Chondrocyte (in vitro differentiated cells): ENCODE data around the gene ZNF750. TPM values are rescaled to one million over a fixed set of nuclear protein-coding genes. Genes with fewer than 3 reads are reported as not detected.
"Not testable (repeated sequence)": the region's sequence is repeated elsewhere in the genome, so short reads cannot be mapped to it uniquely, and the experiment has no call there.

Source experiments
- DNase-seq: peaks from one replicate; pipeline ENCODE4 v3.0.0; 2021; ENCODE audit warnings: mixed read lengths, low spot score
- H3K27ac Mint-ChIP-seq: one replicate; pipeline ENCODE4 v1.8.0; 2021; ENCODE audit warnings: mild to moderate bottlenecking, moderate library complexity, mixed read lengths; ENCODE audit not compliant: unreplicated experiment
- H3K27me3 Mint-ChIP-seq: 2 replicates; pipeline ENCODE4 v1.8.0; 2021; ENCODE audit warnings: low read depth, mixed read lengths
- H3K36me3 Mint-ChIP-seq: 2 replicates; pipeline ENCODE4 v1.8.0; 2021; ENCODE audit warnings: low read depth, mixed read lengths
- H3K4me1 Mint-ChIP-seq: 2 replicates; pipeline ENCODE4 v1.8.0; 2021; ENCODE audit warnings: low read depth, mild to moderate bottlenecking, mixed read lengths
- H3K4me3 Mint-ChIP-seq: one replicate; pipeline ENCODE4 v1.8.0; 2021; ENCODE audit warnings: mild to moderate bottlenecking, moderate library complexity, mixed read lengths; ENCODE audit not compliant: unreplicated experiment
- H3K9me3 Mint-ChIP-seq: 2 replicates; pipeline ENCODE4 v1.8.0; 2021; ENCODE audit warnings: low read depth, mixed read lengths
- total RNA-seq: library from RNA; stranded (reverse); gene quantifications from 3 replicates; pipeline ENCODE4 v1.2.1, GENCODE V29; 2021
- TF ChIP-seq, protein P1 (sequence below): fragments of 200-600 bp; sonication (generic); IDR thresholded peaks from 2 replicates; pipeline ENCODE4 v1.5.0; 2021; ENCODE audit warnings: antibody characterized with exemption, mild to moderate bottlenecking, moderate library complexity

The ZNF750 gene
- total RNA-seq, 1 donor from 2014 or later = not detected

DNA sequence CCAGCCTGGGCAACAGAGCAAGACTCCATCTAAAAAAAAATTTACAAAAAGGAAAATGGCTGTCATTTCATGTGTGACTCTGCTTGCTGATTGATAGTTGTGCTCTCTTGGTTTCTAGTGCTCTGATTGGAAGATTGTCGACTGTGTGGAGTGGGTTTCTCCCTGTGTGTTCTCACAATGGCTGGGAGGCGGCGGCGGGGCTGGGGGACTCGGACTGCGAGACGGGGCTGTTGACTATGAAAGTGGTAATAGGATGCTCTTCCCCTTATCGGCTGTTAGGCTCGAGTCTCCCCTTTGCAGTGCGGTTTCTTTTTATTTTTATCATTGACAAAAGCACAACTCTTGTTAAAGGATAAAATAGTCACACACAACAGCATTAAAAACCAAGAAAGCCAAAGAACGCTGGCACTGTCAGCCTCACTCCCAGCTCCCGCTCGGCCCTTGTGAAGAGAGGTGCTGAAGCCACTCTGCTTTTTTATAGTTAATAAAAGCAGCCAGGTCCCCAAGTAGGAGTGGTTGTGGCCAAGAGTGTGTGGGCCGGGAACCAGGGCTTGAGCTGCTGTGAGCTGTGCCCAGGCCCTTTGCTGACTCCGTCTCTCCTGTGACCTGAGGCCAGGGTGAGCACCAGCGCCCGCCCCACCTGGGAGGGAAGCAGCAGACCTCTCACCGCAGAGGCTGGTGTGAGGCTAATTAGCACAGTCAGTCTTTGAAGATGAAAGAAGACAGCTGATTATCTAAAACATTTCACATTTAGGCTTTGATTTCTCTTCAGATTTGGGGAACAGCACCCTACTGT, 51.4 kb downstream of the ZNF750 start:
- DNase-seq = no peak
- peaks cover 6% of the 10 kb centered on the region for H3K4me1 Mint-ChIP-seq
- TF ChIP-seq, protein P1, sequence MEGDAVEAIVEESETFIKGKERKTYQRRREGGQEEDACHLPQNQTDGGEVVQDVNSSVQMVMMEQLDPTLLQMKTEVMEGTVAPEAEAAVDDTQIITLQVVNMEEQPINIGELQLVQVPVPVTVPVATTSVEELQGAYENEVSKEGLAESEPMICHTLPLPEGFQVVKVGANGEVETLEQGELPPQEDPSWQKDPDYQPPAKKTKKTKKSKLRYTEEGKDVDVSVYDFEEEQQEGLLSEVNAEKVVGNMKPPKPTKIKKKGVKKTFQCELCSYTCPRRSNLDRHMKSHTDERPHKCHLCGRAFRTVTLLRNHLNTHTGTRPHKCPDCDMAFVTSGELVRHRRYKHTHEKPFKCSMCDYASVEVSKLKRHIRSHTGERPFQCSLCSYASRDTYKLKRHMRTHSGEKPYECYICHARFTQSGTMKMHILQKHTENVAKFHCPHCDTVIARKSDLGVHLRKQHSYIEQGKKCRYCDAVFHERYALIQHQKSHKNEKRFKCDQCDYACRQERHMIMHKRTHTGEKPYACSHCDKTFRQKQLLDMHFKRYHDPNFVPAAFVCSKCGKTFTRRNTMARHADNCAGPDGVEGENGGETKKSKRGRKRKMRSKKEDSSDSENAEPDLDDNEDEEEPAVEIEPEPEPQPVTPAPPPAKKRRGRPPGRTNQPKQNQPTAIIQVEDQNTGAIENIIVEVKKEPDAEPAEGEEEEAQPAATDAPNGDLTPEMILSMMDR = no peak
- H3K9me3 Mint-ChIP-seq = no peaks in the 10 kb centered on the region
- H3K4me3 Mint-ChIP-seq = no peak overlapping the region
- H3K27ac Mint-ChIP-seq = no peak overlapping the region
- peaks cover 2% of the 10 kb centered on the region for H3K36me3 Mint-ChIP-seq
- no peaks in the 10 kb centered on the region for H3K27me3 Mint-ChIP-seq

DNA sequence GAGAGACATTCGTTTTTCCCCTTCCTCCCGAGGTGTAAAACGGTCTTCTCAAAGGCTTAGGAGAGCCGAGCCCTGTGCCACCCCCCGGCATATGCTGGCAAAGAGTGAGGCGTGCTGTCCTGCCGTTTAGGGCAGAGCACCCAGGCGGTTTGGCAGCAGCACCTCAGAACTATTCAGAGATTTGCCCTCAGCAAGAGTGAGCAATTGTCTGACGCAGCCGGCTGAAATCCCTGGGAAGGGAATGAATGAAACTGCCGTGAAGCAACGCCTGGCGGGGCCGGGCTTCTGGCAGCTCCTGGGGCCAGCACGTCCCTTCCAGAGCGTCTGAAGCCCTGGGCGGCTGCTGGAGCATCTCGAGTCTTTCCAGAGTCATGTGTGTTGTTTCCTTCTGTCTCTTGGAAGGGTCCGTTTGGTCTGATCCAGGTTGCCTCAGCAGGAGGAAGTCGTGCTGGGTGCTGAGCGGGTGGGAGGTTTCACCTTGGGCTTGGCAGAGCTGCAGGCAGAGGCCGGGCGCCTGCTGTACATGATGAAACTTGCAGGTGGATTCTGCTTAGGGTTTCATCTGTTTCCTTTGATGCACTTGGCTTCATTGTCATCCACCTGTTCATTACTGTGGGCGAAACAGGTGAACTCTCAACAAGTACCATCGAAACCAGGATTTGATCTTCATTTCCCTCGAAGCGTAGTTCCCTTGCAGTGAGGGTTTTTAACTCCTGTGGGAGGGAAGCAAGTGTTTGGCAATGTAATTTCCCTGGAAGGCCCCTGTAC, 52.6 kb downstream of the ZNF750 start:
- no peaks in the 10 kb centered on the region for H3K9me3 Mint-ChIP-seq
- H3K4me1 Mint-ChIP-seq = peaks cover 6% of the 10 kb centered on the region
- no peak overlapping the region for H3K4me3 Mint-ChIP-seq
- H3K27me3 Mint-ChIP-seq = no peaks in the 10 kb centered on the region
- no peak overlapping the region for H3K27ac Mint-ChIP-seq
- DNase-seq = no peak
- TF ChIP-seq, protein P1 = no peak
- H3K36me3 Mint-ChIP-seq = peaks cover 2% of the 10 kb centered on the region

DNA sequence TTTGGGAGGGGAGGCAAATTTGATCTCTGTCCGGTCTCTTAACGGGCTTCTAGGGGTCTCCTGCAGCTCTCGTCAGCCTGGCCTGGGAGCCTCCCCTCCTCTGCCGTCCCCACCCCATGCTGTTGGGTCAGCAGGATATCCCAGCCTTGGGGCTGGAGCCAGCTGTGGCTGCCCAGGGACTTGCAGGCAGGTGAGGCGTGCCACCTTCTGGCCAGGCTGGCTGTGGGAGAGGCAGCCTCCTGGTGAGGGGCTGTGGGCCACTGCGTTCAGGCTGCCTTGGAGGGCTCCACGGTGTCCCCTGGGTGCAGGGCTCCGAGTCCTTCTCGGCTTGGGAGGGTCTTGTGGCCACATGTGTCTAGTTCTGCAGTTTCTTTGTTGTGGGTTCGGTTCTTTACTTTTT, 53.4 kb downstream of the ZNF750 start:
- Mint-ChIP-seq H3K27me3 (no peaks in the 10 kb centered on the region), H3K36me3 (peaks cover 2% of the 10 kb centered on the region), H3K4me1 (peaks cover 5% of the 10 kb centered on the region), H3K4me3 (no peak overlapping the region), H3K27ac (no peak overlapping the region), H3K9me3 (no peaks in the 10 kb centered on the region)
- TF ChIP-seq, protein P1 = no peak
- DNase-seq = peak; percentile 77

DNA sequence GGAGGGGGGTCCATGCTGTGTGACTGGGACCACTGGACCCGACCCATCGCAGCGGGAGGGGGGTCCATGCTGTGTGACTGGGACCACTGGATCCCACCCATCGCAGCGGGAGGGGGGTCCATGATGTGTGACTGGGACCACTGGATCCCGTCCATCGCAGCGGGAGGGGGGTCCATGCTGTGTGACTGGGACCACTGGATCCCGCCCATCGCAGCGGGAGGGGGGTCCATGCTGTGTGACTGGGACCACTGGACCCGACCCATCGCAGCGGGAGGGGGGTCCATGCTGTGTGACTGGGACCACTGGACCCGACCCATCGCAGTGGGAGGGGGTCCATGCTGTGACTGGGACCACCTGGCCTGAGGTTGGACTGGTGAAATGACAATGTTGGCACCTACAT, 54.2 kb downstream of the ZNF750 start:
- H3K4me3 Mint-ChIP-seq, H3K36me3 Mint-ChIP-seq, H3K4me1 Mint-ChIP-seq: not testable (repeated sequence)

DNA sequence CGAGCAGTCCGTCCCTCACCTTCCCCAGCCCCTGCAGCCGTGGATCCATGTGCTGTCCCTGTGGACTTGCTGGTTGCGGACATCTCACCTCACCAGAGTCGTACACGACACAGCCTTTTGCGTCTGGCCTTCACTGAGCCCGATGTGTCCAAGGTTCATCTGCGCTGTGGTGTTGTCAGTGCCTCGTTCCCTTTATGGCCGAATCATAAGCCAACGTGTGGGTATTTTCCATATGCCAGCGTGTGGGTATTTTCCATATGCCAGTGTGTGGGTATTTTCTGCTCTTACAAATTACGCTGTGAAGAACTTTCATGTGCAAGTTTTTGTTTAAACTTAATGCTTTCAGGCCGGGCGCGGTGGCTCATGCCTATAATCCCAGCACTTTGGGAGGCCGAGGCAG, 56.3 kb downstream of the ZNF750 start:
- Mint-ChIP-seq H3K36me3 (peaks cover 2% of the 10 kb centered on the region), H3K4me1 (peaks cover 6% of the 10 kb centered on the region), H3K4me3 (no peak overlapping the region), H3K27ac (no peak overlapping the region), H3K27me3 (no peaks in the 10 kb centered on the region), H3K9me3 (no peaks in the 10 kb centered on the region)
- no peak for DNase-seq
- TF ChIP-seq, protein P1 = no peak

More for the DNA sequence above, 54.2 kb downstream of the ZNF750 start:
- not testable (repeated sequence) for H3K27ac Mint-ChIP-seq, DNase-seq, H3K9me3 Mint-ChIP-seq, H3K27me3 Mint-ChIP-seq
